Stimulated activated CD4-positive, alpha-beta T cell treated with anti-CD3 and anti-CD28 coated beads, Interleukin-15, amount 100 ng/mL, for 1 hour (primary cell): ENCODE results near the gene CCR7.

Experiments
- DNase-seq, 2 donors: peaks; one replicate each; pipeline ENCODE4 v3.0.0-alpha.2; 2020; ENCODE audit warnings: low read depth in 1 of 2, low spot score in 1 of 2

The CCR7 gene

DNA sequence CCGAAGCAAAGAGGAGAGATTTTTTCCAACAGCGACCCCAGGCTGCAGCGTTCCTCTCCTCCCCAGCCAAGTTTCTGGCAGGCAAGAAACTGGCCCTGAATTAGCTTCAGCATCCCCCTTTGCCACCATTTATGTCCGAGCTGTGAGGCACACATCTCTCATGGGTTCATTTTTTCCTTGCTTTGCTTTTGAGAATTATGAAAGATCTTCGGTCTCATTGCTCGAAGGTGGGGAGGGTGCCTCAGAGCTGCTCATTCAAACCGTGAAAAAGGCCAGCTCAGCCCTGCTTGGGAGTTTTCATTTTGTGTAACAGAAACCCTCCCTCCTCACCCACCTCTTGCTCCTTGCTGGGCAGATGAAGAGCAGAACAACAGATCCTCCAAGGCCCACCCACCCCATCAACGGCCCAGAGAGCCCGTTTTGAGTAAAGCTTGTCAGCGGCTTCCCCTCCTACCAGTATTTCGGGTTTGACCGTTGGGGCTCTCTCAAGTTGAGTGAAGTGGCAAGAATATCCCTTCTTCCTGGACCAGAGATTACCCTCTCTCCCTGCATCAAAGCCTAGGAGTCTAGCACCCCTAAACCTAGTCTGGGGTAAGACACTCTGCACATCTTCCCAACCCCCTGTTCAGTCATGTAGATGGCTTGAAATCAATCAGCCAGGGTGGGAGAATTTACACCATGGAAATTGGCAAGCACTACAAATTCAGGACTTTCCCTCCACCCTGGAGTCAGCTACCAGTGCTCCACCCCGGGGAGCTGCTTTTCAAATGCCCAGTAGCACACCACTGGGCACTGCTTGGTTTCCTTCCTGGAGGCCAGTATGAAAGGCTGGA, 1.8 kb downstream of the CCR7 start:
- DNase-seq = no peak

DNA sequence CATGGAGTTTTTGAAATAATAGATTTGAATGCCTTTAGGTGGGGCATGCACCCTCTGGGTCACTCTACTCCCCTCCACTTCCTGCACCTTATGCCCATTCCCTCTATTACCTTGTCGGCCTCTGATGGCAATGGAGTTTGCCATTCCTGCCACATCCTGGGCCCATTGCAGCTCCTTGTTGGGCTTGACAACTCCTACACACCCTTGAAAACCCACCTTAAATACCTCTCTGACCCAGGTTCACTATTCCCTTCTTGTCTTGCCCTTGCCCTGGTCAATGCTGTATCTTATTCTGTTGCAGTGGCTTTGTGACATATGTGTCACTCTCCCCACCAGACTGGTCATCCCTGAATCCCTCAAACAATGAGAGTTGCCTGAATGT, 2.4 kb downstream of the CCR7 start:
- no peak for DNase-seq

GRCh38 chr17:40561871-40562611, 3.2 kb downstream of the CCR7 start:
- DNase-seq = no peak

GRCh38 chr17:40561294-40561870, 3.9 kb downstream of the CCR7 start:
- no peak for DNase-seq

- DNase-seq = no peak
Observed at GRCh38 chr17:40560592-40561293, 4.5 kb downstream of the CCR7 start.

DNA sequence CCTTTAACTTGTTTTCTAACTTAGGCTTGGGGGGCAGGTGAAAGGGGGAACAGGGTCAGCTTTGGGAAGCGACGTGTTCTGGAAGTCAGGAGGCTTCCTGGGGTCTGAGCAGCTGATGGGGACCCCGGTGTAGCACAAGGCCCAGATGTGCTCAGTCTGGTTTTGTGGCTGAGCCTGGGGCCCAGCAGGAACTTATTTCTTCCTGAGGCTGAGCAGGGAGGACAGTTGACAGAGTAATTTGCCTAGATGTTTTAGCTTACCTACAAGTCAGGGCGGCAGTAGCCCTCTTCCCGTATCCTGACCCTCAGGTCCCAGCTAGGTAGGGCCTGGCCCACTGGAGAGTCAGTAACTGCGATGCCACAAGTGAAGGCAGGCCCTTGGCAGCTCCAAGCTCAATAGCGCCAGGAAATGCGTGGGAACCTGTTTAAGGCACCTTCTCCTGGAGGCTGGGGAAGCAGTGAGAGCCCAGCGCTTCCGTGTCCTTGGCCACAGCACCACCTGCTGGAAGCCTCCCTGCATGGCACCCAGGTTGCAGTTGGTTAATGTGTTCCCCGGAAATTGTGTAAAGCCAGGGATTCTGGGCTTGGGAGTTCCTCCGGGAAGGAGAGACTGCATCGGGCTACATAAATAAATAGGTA, 5.2 kb downstream of the CCR7 start:
- DNase-seq = peak; percentile 71 to 74

- DNase-seq = no peak
Observed at GRCh38 chr17:40559564-40559916, 5.7 kb downstream of the CCR7 start.

DNA sequence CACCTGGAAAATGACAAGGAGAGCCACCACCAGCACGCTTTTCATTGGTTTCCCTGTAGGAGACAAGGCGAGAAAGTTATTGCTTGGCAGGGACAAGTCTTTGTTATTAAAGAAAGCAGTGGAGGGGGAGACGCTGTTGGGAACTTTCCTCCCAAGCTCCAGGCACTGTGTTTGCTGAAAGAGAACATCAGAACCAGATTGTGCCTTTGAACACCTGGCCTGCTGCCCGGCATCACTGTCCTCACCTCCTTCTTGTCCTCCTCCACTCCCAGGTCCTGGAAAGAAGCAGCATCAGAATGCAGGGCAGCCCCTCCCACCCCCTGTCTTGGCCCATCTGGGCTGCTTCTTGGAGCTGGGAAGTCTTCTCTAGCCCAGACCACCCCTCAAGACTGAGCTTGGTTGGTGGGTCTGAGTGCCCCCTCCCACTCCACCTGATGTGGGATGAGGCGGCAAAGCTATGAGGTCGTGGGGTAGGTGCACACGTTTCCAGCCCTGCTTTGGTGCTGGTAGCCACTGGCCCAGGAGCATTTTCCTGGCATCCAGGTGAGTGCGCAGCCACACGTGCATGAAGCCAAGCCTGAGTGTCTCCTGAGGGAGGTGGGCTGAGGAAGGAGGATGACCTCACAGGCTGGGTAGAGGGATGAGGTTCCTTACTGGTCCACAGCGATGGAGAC, 6.2 kb downstream of the CCR7 start:
- DNase-seq = no peak

- no peak for DNase-seq
Observed at GRCh38 chr17:40558300-40558889, 6.9 kb downstream of the CCR7 start.

- no peak for DNase-seq
Observed at GRCh38 chr17:40557531-40558299, 7.6 kb downstream of the CCR7 start.

DNA sequence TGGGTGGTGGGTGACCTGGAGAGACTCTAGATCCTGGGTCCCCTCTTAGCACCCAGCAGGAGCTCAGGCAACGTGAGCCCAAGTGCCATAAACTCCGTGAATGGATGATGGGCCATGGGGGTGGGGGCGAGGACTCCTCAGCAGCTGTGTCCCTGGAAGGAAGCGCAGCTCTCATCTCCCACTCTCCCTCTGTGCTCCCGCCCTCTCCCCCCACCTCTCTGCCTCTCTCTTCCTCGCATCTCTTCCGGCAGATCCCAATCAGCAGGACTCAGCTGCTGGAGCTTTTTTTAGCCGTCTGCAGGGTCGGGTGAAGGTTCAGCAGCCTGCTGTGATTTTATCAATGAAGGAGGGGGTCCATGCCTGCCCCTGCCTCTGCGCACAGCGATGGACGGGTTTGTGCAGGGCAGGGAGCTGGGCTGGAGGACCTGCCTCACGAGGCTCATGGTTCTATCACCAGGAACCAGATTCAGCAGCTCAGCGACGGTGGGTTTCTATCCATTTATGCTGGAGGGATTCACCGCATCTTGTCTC, 8.3 kb downstream of the CCR7 start:
- DNase-seq = no peak

- DNase-seq = no peak
Observed at GRCh38 chr17:40556198-40556661, 9.0 kb downstream of the CCR7 start.

- no peak for DNase-seq
Observed at GRCh38 chr17:40555296-40556190, 9.7 kb downstream of the CCR7 start.

- no peak for DNase-seq
Observed at GRCh38 chr17:40554646-40555295, 10.5 kb downstream of the CCR7 start.

GRCh38 chr17:40553694-40554534, 11.4 kb downstream of the CCR7 start:
- no peak for DNase-seq

DNA sequence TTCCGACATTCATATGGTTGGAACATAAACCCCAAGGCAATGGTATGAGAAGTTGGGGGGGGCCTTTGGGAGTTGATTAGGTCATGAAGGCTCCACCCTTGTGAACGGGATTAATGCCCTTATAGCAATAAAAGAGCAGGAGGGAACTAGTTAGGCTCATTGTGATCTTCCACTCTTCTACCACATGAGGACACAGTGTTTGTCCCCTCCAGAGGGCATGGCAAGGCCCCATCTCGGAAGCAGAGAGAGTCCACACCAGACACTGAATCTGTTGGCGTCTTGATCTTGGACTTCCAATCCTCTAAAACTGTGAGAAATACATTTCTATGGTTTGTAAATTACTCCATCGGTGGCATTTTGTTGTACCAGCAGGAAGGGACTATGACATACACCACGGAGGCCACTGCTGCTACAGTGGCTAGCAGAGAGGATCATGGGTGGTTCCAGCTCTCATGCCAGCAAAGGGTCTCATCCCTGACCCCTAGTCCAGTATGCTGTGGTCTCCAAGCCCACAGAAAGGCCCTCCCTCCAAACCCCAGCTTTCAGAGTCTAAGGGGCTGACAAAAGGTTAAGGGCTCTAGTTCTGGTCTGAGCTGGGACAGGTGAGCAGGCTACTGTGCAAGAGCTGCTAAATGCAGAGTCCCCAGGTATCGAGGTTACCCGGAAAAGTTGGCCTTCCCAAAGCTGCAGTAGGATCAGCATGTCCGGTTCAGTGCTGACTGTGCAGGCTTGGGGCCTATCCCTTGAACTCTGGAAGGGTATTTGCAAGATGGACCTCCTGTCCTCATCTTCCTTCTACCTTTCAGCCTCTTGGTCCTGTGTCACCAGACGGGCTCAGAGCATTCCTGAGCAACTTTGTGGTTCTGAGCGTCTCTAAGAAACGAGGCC, 12.2 kb downstream of the CCR7 start:
- no peak for DNase-seq
